ENCODE measurements around the gene MGAT4C. TPM values are rescaled to one million over a fixed set of nuclear protein-coding genes. Genes with fewer than 3 reads are reported as not detected.

MGAT4C gene
- 0.02 to 0.06 TPM (median 0.04 TPM) in 5 replicates for total RNA-seq (2022; extraction: Qiagen RNA extraction)

DNA sequence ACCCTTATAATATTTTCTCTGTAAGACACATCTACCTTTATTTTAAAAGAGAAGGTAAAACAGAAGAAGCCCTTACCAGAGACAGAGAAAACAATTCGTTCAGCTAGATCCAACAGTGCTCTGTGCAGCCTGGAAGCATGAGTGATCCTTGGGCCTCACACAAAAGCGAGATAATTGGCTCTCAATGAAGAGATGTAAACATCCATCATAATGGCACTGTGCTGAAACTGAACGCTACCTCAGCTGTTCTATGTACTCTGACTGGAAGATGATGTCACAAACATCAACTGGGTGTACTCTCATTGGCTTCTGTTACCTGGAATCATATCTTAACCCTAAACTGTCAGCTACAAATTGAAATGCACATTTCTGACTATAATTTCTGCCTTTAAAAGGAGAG, at the start of gene MGAT4C:
MGAT4C (minus strand) TSS at position 229 of the 400 bp plus-strand sequence.

